ENCODE measurements around the gene RAB11FIP4. TPM values are rescaled to one million over a fixed set of nuclear protein-coding genes. Genes with fewer than 3 reads are reported as not detected.
A peak's percentile ranks its signal among the peaks of the same experiment; 100 is the strongest.

The RAB11FIP4 gene
- total and polyA plus RNA-seq, 2 of the 13 experiments (the other 11 are each of a cell fraction or from before 2014, with no cell fraction given): 28.0 to 89.3 TPM

- no peak for TF ChIP-seq BRF2 (CRISPR knock-in tag; IDR thresholded peaks at IDR 0.05)
- no peak for TF ChIP-seq ATF3 (CRISPR knock-in tag; IDR thresholded peaks at IDR 0.05)
- TF ChIP-seq SIN3A (IDR thresholded peaks at IDR 0.05; ENCODE audit: borderline replicate concordance, low read depth, low read length): peak; percentile 45; the same call in 1 of the 2 replicates
- peak in 1 of 2 experiments; percentile 86; a peak in 1 of 4 replicates for TF ChIP-seq KLF16 (CRISPR knock-in tag; IDR thresholded peaks at IDR 0.05)
- no peak for TF ChIP-seq ZNF850 (CRISPR knock-in tag; conservative IDR thresholded peaks at IDR 0.05)
- no peak for TF ChIP-seq HNRNPH1 (optimal IDR thresholded peaks at IDR 0.05; ENCODE audit: low read depth, low read length)
- no peak for TF ChIP-seq MIER3 (CRISPR knock-in tag; IDR thresholded peaks at IDR 0.05; ENCODE audit: borderline replicate concordance)
- TF ChIP-seq KDM5A (IDR thresholded peaks at IDR 0.05; ENCODE audit: borderline replicate concordance, low read length): no peak
- TF ChIP-seq SP4 (CRISPR knock-in tag; IDR thresholded peaks at IDR 0.05): peak; percentile 84
- TF ChIP-seq TIGD3 (CRISPR knock-in tag; IDR thresholded peaks at IDR 0.05; ENCODE audit: borderline replicate concordance): no peak
- peak; percentile 56; the same call in 1 of the 2 replicates for TF ChIP-seq TBX2 (CRISPR knock-in tag; IDR thresholded peaks at IDR 0.05; ENCODE audit: borderline replicate concordance)
- no peak for TF ChIP-seq BCL3 (CRISPR knock-in tag; IDR thresholded peaks at IDR 0.05)
- no peak for TF ChIP-seq ZNF839 (CRISPR knock-in tag; IDR thresholded peaks at IDR 0.05; ENCODE audit: borderline replicate concordance)
- TF ChIP-seq PHF20 (CRISPR knock-in tag; IDR thresholded peaks at IDR 0.05): no peak; the same call in 1 of the 2 replicates
- peak; percentile 43; the same call in 1 of the 2 replicates for TF ChIP-seq MTA1 (CRISPR knock-in tag; IDR thresholded peaks at IDR 0.05; ENCODE audit: borderline replicate concordance)
- no peak for TF ChIP-seq ZNF639 (CRISPR knock-in tag; conservative IDR thresholded peaks at IDR 0.05)
- TF ChIP-seq ZNF772 (CRISPR knock-in tag; IDR thresholded peaks at IDR 0.05): peak; percentile 69; the same call in 1 of the 2 replicates
- TF ChIP-seq MAX (IDR thresholded peaks at IDR 0.05): peak; percentile 55
- TF ChIP-seq GLI4 (CRISPR knock-in tag; IDR thresholded peaks at IDR 0.05; ENCODE audit: borderline replicate concordance): no peak
- TF ChIP-seq JARID2 (CRISPR knock-in tag; IDR thresholded peaks at IDR 0.05; ENCODE audit: insufficient replicate concordance): no peak
- TF ChIP-seq ZNF101 (CRISPR knock-in tag; IDR thresholded peaks at IDR 0.05; ENCODE audit: borderline replicate concordance, low read depth): no peak
These were observed 96.3 kb downstream of the RAB11FIP4 start (continued) for GRCh38 chr17:31487648-31488263.

Measured in HepG2 (cell line).